ENCODE measurements around the gene NFAT5.
"Not testable (repeated sequence)": the region's sequence is repeated elsewhere in the genome, so short reads cannot be mapped to it uniquely, and the experiment has no call there.

Gene NFAT5, protein sequence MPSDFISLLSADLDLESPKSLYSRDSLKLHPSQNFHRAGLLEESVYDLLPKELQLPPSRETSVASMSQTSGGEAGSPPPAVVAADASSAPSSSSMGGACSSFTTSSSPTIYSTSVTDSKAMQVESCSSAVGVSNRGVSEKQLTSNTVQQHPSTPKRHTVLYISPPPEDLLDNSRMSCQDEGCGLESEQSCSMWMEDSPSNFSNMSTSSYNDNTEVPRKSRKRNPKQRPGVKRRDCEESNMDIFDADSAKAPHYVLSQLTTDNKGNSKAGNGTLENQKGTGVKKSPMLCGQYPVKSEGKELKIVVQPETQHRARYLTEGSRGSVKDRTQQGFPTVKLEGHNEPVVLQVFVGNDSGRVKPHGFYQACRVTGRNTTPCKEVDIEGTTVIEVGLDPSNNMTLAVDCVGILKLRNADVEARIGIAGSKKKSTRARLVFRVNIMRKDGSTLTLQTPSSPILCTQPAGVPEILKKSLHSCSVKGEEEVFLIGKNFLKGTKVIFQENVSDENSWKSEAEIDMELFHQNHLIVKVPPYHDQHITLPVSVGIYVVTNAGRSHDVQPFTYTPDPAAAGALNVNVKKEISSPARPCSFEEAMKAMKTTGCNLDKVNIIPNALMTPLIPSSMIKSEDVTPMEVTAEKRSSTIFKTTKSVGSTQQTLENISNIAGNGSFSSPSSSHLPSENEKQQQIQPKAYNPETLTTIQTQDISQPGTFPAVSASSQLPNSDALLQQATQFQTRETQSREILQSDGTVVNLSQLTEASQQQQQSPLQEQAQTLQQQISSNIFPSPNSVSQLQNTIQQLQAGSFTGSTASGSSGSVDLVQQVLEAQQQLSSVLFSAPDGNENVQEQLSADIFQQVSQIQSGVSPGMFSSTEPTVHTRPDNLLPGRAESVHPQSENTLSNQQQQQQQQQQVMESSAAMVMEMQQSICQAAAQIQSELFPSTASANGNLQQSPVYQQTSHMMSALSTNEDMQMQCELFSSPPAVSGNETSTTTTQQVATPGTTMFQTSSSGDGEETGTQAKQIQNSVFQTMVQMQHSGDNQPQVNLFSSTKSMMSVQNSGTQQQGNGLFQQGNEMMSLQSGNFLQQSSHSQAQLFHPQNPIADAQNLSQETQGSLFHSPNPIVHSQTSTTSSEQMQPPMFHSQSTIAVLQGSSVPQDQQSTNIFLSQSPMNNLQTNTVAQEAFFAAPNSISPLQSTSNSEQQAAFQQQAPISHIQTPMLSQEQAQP (N-terminal part only)

DNA sequence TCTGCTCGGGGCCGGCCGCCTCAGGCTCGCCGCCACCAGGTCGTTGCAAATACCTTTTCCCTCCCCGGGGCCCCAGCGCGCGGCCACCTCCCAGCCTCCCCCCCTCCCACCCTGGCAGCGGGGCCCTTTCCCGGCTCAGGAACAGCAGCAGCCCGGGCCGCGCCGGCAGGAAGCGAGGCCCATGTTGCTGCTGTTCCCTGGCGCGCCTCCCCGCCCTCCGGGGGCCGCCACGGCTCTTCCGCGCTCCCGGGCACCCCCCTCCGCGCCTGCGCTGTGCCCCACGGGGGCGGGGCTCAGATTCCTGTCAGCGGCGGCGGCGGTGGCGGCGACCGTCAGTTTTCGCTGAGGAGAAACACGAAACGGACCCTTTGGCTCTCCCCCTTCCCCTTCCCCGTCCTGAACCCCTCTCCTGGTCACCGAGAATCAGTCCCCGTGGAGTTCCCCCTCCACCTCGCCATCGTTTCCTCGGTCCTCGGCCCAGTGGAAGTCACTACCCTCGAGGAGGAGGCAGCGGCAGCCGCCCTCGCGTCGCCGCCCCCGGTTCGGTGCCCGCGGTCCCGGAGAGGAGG is at the start of gene NFAT5:
Gene NFAT5 (plus strand): TSS at position 296 of the 569 bp plus-strand sequence. CDS start 336 bp downstream, outside the sequence.
- in situ Hi-C loops (cut with HindIII; ENCODE audit: low sequenced_read_pairs) = no loop called here

DNA sequence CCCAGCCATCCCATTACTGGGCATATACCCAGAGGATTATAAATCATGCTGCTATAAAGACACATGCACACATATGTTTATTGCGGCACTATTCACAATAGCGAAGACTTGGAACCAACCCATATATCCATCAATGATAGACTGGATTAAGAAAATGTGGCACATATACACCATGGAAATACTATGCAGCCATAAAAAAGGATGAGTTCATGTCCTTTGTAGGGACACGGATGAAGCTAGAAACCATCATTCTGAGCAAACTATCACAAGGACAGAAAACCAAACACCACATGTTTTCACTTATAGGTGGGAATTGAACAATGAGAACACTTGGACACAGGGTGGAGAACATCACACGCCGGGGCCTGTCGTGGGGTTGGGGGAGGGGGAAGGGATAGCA is 47.9 kb upstream of the NFAT5 start:
- in situ Hi-C loops (cut with HindIII; ENCODE audit: low sequenced_read_pairs) = not testable (repeated sequence)

DNA sequence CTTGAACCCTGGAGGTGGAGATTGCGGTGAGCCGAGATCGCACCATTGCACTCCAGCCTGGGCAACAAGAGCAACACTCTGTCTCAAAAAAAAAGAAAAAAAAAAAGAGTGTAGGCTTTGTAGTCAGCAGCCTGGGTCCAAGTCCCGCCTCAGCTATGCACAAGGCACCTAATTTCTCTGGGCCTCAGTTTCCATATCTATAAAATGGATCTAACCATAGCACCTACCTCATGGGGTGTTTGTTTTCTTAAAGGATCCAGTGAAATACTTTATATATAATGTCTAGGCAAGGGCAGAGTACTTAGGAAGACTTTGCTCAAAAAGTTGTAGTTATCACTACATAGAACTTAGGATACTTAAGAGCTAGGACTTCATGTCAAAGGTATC is 45.4 kb upstream of the NFAT5 start:
- in situ Hi-C loops (cut with HindIII; ENCODE audit: low sequenced_read_pairs) = no loop called here

DNA sequence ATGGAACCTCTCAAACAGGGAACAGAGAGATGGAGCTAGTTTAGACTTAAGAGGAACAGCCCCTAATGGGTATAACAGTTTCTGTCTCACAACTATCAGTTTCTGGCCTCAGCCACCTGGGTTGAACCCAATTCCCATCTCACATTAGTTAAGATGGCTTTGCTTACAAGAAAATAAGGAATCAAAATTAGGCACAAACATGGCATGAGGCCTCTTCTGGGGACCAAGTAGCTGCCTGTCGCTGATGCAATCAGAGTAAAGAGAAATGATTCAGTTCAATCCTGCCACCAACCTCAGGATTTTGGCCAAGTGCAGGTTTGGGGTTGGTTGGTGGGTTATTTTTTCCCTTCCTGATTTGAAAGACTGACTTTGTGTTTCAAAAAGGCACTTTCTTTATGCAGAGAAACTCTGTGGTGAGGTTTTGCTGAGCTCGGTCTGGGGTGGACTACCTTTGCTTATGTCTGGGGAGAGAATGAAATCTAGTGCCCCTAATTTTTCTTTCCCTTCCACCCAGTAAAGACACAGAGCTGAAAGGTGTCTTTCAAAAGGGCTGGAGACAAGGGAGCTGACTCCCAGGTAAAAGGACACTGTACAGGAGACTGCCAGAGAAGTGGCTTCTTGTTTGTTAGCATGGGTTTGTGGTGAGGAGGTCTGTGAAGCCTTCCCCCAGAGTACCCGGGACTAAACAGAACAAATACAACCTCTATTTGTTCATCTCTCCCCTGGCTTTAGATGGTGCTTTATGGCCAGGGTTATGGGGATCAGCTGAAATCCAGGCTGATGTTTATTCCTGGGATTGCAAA is 44.8 kb upstream of the NFAT5 start:
- in situ Hi-C loops (cut with HindIII; ENCODE audit: low sequenced_read_pairs) = no loop called here

DNA sequence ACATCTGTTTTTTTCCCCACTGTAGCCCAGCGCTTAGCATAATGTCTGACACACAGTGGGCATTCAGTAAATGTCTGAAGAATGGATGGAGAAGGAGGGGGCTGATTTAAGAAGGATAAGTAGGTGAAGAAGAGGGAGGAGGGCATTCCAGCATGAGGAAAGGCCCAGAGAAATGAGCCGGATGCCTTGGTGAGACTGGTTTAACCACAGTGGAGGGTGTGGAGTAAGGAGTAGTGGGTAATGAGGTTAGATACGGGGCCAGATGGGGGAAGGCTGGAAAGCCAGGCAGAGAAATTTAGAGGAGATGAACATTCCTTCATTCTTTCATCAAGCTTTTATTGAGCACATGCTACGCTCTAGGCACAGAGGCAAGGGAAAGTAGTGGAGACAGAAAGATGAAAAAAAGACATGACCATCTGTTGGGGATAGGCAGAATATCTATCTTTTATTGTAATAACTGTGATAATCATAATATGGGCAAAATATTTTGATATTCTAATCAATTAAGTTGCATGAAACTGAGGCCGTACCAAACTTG is 43.7 kb upstream of the NFAT5 start:
- in situ Hi-C loops (cut with HindIII; ENCODE audit: low sequenced_read_pairs) = no loop called here

DNA sequence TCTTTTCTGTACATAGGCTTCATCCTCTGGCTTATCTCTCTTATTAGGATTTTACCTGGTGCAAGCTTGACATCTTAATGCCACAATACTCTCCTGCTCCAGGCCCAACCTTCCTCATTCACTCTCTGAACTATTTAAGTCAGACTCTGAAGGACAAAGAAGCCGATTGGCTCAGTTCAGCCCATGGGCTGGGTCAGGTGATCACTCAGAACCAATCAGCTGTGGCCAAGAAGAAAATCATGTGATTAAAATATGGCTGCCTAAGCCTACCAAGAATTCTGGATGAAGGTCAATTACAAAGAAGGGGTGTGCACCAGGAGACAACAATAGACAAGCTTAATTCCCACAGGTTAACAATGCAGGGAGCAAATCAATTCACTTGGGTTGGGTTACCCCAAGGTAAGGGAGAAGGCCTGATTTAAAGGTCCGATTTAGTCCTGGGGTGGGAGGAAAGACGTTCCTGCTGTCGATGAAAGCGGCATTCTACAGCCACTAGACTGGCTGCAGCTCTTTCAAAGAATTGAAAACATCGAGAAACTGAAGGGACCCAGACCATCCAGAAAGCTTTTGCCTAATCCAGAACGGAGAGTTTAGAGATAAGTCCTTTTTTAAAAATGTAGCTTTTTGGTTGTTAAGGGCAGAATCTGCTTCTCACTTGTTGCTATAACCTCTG is 42.9 kb upstream of the NFAT5 start:
- in situ Hi-C loops (cut with HindIII; ENCODE audit: low sequenced_read_pairs) = no loop called here

DNA sequence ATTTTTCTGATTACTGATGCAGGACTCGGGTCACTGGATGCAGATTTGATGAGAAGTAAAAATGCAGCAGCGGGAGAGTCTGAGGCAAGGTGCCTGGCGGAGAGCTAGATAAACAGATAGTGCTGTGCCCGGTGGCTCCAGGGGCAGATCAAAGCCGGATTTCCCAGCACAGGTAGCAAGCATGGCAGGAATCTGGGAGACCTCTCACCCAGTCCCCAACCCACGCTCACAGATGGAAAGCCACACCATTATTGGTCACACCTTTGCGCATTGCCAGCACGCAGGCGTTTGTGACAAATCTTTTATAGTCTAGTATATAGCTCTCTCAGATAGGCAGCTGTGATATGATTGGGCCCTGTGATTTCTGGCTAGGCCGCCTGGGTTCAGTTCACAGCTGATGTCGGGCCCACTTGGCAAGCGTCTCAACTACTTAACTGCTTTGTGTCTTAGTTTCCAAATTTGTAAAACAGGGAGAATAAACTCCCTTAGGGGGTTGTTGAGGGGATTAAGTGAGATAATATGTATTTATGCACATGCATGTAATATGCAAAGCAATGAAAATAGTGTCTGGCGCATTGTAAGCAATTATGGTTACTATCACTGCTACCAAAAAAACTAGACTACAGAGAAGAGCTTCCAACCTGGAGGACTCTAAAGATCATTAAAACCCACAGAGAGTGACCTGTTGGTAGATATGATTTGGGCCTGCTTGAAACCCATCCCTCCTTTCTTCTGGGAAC is 42.0 kb upstream of the NFAT5 start:
- in situ Hi-C loops (cut with HindIII; ENCODE audit: low sequenced_read_pairs) = no loop called here

DNA sequence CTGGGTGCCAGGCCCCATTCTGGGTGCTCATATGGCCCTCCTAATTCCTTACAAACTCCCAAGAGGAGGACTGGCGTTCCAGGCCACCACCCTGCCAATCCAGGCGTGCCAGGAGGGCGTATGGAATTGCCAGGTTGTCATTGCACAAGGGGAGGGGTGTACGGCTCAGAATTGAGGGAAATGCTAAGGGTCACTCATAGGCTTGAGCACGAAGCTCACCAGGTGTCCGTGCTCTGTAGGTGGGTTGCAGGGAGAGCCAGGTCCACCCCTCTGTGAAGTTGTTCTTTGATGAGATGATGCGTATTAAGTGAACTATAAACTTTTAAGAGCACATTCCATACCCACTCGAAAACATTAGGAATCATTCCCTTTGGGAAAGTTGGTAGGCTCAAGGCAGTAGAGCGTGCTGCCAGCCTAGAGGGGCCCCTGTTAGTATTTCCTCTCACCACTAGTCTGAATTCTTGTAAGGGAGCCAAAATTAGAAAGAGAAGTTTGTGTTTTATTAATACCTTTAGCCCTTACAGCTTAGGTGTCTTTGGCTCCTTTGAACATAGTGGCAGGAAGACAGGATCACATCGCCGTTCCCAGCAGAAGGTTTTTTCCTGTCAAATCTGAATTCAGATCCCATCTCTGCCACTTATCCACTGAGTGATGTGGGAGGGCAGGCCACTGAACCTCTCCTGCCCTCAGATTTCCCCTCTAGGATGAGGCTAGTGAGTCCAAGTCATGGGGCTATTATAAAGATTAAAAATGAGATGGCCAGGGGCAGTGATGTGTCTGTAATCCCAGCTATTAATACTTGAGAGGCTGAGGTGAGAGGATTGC is 38.7 kb upstream of the NFAT5 start:
- in situ Hi-C loops (cut with HindIII; ENCODE audit: low sequenced_read_pairs) = no loop called here

DNA sequence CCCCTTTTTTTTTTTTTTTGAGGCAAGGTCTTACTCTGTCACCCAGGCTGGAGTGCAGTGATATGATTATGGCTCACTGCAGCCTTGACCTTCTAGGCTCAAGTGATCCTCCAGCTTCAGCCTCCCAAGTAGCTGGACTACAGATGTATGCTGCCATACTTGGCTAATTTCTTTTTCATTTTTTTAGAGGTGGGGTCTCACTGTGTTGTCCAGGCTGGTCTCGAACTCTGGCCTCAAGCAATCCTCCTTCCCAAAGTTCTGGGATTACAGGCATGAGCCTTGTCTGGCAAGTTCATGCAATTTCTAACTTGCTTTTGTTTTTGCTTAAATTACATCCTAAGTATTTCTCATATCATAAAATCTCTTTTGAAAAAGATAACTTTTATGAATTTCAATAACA is 33.8 kb upstream of the NFAT5 start:
- in situ Hi-C loops (cut with HindIII; ENCODE audit: low sequenced_read_pairs) = no loop called here

DNA sequence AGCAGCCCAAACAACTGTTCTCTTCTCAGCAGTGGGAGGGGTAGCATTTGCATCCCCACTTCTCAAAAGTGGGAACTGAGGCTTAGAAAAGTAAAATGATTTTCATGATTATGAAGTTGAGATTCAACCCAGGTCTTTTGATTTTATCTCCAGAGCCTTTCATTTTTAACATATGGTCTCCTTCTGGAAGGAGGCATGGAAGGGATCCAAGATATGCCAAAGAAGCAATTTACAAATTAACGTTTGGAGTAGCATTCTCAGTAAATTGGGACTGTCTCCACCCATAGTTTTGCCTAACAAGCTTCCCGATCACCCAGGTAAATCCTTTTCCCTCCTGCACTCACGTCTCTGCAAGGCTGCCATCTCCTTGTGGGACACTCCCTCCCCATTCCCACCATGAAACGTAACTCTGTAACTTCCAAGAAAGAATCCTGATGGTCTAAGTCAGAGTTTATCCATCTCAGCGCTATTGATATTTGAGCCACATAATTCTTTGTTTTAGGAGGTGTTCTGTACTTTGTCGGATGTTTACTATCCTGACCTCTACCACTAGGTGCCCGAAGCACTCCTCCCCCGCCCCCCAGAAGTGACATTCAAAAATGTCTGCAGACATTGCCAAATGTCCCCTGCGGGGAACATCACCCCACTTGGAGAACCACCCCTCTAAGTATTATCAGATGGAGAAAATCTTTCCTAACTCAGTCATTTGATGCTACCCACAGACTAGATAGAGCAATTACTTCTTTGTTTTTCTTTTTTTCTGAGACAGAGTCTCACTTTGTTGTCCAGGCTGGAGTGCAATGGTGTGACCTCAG is 32.9 kb upstream of the NFAT5 start:
- in situ Hi-C loops (cut with HindIII; ENCODE audit: low sequenced_read_pairs) = no loop called here

DNA sequence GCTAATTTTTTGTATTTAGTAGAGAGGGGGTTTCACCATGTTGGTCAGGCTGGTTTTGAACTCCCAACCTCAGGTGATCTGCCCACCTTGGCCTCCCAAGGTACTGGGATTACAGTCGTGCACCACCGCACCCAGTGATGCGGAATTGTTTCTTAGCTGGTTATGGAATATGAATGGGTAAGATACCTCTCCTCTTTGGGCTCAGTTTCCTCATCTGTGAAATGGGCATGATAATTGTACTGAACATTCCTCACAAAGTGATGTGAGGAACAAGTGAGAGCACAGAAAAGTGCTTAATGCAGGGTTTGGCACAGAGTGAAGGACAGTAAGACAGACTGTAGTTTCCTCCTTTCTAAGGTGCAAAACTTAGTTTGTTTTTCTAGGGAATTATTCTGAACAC is 31.0 kb upstream of the NFAT5 start:
- in situ Hi-C loops (cut with HindIII; ENCODE audit: low sequenced_read_pairs) = no loop called here

DNA sequence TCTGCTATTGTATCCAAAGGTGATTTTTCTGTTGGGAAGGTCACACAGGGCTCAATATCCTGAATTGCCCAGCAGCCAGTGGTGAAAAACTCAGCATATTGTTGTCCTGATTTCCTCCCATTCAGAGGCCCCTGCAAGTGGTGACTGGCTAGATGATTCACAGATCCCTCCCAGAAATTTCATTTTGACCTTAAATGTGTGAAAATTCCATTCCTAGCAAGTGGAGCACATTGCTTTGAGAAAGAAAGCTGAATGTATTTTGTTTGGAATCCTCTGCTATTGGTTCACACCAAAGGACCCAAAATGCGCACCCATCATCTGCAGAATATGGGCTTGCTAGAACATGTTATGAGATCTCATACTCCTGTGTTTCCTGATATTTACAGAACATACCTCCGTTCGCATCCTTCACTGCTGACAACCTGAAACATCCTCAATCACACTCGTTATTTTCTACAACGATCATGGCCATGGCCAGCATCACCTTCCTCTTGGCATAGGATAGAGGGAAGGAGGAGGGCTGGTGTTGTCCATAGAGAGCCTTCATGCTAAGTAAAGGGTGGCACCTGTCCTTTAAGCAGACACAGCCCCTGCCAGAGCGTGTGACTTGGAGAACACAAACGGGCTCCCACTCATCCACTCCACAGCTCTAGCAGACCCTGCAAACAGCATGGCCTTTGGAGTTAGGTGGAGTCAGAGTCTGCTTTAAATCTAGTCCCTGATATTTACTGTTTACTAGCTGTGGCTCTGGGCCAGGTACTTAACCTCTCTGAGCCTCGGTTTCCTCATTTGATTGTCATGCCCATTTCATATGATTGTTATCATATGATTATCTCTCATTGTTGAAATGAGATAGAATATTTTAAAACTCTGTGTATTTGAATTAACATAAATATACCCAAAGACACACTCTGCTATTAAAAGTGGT is 30.4 kb upstream of the NFAT5 start:
- in situ Hi-C loops (cut with HindIII; ENCODE audit: low sequenced_read_pairs) = no loop called here

DNA sequence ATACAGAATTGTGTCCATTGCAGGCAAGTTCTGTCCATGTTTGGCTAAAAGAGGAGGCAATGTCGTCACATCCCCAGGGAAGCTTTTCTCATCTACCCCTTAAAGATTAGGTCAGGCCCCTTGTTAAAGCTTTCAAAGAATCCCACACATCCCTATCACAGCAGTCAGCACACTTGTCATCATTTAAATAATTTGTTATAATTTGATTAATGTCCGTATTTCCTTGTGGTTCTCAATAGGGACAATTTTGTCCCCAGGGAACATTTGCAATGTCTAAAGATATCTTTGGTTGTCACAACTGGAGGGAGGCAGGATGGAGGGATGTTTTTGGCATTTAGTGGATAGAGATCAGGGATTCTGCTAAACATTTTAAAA is 28.1 kb upstream of the NFAT5 start:
- in situ Hi-C loops (cut with HindIII; ENCODE audit: low sequenced_read_pairs) = no loop called here

DNA sequence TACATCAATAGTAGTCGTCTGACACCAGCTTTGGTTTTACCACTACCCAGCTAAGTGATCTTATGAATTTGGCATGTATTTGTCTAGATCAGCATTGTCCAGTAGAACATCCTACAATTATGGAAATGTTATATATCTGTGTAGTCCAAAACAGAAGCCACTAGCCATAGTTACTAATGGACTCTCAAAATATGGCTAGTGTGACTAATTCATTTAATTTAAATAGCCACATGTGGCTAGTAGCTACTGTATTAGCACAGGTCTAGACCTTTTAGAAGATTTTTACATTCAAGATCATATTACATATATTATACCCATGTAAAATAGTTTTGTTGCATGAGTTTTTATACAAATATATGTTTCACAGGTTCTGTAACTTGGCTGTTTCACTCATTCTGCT is 27.0 kb upstream of the NFAT5 start:
- in situ Hi-C loops (cut with HindIII; ENCODE audit: low sequenced_read_pairs) = no loop called here

DNA sequence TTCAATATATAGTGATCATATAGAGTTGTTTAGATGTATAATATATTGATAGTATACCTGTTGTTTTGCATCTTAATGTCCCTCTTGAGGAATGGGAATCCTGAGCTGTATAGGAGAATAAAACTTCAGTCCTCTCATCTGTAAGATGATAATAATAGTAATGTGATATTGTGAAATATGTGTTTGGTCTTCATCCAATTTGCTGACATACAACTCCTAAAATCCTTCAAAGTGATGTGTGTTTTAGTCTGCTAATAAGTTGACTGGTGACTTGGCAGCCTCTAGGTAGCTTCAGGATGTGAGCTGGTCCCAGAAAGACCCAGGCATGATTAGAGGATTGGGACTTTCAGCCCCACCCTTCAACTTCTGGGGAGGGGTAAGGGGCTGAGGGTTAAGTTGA is 22.8 kb upstream of the NFAT5 start:
- in situ Hi-C loops (cut with HindIII; ENCODE audit: low sequenced_read_pairs) = no loop called here

DNA sequence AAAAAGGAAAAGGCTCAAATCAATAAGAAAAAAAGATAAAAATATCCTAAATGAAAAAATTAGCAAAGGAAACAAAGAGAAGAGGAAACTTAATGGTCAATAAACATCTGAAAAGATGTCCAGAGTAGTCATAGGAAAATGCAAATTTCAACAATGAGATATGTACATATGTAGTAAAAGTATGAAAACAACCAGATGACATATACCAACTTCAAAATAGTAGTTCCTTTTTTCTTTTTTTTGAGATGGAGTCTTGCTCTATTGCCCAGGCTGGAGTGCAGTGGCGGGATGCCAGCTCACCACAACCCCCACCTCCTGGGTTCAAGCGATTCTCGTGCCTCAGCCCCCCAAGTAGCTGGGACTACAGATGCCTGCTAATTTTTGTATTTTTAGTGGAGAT is 21.7 kb upstream of the NFAT5 start:
- in situ Hi-C loops (cut with HindIII; ENCODE audit: low sequenced_read_pairs) = no loop called here

All from endothelial cell of hepatic sinusoid (primary cell).